Stomach (tissue), 19 donors: ENCODE results near the gene MEP1B. TPM values are rescaled to one million over a fixed set of nuclear protein-coding genes. Genes with fewer than 3 reads are reported as not detected.

Experiments
- DNase-seq, 2 donors: peaks; one replicate each; pipeline versions ENCODE4 v3.0.0 to v3.0.0-alpha.2; 2013 to 2019
- H3K27ac ChIP-seq, 5 donors: fragments of 200-600 bp in 4 of 5; sonication (generic) in 4 of 5; one replicate each; pipeline ENCODE4 v1.5.1; 2013 to 2019; ENCODE audit warnings: mild to moderate bottlenecking in 1 of 5, moderate library complexity in 1 of 5
- H3K27me3 ChIP-seq, 3 donors: fragments of 200-600 bp; sonication (generic); one replicate each; pipeline ENCODE4 v1.5.1; 2017 to 2019; ENCODE audit warnings: mixed run types in 1 of 3
- H3K36me3 ChIP-seq, 4 donors: fragments of 200-600 bp; sonication (generic); 1 replicate in 3 of 4; 2 replicates in 1 of 4; pipeline ENCODE4 v1.5.1; 2016 to 2019
- H3K4me1 ChIP-seq, 4 donors: fragments of 200-600 bp; sonication (generic); one replicate each; pipeline ENCODE4 v1.5.1; 2016 to 2019
- H3K4me3 ChIP-seq, 4 donors: fragments of 200-600 bp; sonication (generic) in 3 of 4; one replicate each; pipeline ENCODE4 v1.5.1; 2016 to 2019; ENCODE audit warnings: mild to moderate bottlenecking in 1 of 4
- H3K9me3 ChIP-seq, 4 donors: fragments of 200-600 bp; sonication (generic); one replicate each; pipeline ENCODE4 v1.5.1; 2016 to 2019
- EP300 ChIP-seq: sonication (generic); formaldehyde crosslinking; IDR thresholded peaks from one replicate; pipeline ENCODE4 v1.6.1; 2017; ENCODE audit warnings: antibody characterized with exemption
- POLR2A ChIP-seq, 4 donors: fragments of 450-650 bp; IDR thresholded peaks; one replicate each; pipeline ENCODE4 v1.6.1; 2016; ENCODE audit warnings: antibody characterized with exemption in 4 of 4, control low read depth in 2 of 4, mild to moderate bottlenecking in 1 of 4, moderate library complexity in 1 of 4
- POLR2AphosphoS5 ChIP-seq, 3 donors: sonication (generic); formaldehyde crosslinking; IDR thresholded peaks; one replicate each; pipeline ENCODE4 v1.6.1; 2016; ENCODE audit warnings: antibody characterized with exemption in 3 of 3
- WGBS, 5 donors: extraction: QIAGEN DNeasy Blood & Tissue Kit in 3 of 5; methylation state at CpG; one replicate each; pipeline versions ENCODE4 v1.1.5 to v1.1.7; 2013 to 2018; 5-methylcytosine and 5-hydroxymethylcytosine counted together
- intact Hi-C: fragments of 100-400 bp; cut with DNase I; formaldehyde crosslinking; loops from one replicate; pipeline ENCODE4 v1.15.1; 2023; ENCODE audit warnings: low total_unique reads
- long read RNA-seq, 10 donors: transcript quantifications; one replicate each; lab custom pipeline, GENCODE V29; 2026
- polyA plus RNA-seq, 3 donors: library from polyadenylated mRNA; stranded (reverse); fragments of 200-250 nt; gene quantifications; one replicate each; pipeline ENCODE4 v1.2.3, GENCODE V29; 2013
- total RNA-seq, 5 donors: library from RNA; depleted of rRNA; stranded (reverse); fragments of >200 nt; gene quantifications; one replicate each; pipeline versions ENCODE4 v1.1.0 to v1.2.3, GENCODE V29; 2014 to 2016
- TF ChIP-seq, protein P1 (sequence below), 7 experiments: fragments of 450-650 bp in 4 of 7; fragments of 200-600 bp in 3 of 7; sonication (generic) in 3 of 7; IDR thresholded peaks; one replicate each; pipeline ENCODE4 v1.5.1; 2016 to 2019; ENCODE audit warnings: antibody characterized with exemption in 7 of 7, control low read depth in 2 of 7, mild to moderate bottlenecking in 1 of 7
- donor health status: healthy with polysubstance abuse.
- donor health status: Bipolar disorder and iron deficiency.
- donor health status: healthy.

MEP1B gene
- total RNA-seq, result 1 to 10 TPM in 1 of 5 donors, not detected in 4; 1.1 TPM
- polyA plus RNA-seq, result not detected
- long read RNA-seq, donor 1, result 0 reads
- long read RNA-seq, donor 2, result 0 reads
- long read RNA-seq, donor 3, result 0 reads
- long read RNA-seq, donor 4, result 0 reads
- long read RNA-seq, donor 5, result 0 reads
- long read RNA-seq, donor 6, result 0 reads
- long read RNA-seq, donor 7, result 0 reads
- long read RNA-seq, donor 8, result 0 reads
- long read RNA-seq, donor 9, result 0 reads
- long read RNA-seq, donor 10, result 0 reads

- Histone ChIP-seq H3K4me3 (no peak within 1 kb of the TSS), H3K27me3 (no peaks in the 10 kb centered on the region), H3K27ac (no peak within 1 kb of the TSS), H3K9me3 (peaks cover 0 to 4% (median 1%) of the 10 kb centered on the region in 4 donors), H3K36me3 (no peaks in the 10 kb centered on the region), H3K4me1 (no peaks in the 10 kb centered on the region)
- TF ChIP-seq POLR2A (IDR thresholded peaks at IDR 0.05) (no peak), POLR2AphosphoS5 (IDR thresholded peaks at IDR 0.05) (no peak), EP300 (no peak)
- TF ChIP-seq, protein P1, sequence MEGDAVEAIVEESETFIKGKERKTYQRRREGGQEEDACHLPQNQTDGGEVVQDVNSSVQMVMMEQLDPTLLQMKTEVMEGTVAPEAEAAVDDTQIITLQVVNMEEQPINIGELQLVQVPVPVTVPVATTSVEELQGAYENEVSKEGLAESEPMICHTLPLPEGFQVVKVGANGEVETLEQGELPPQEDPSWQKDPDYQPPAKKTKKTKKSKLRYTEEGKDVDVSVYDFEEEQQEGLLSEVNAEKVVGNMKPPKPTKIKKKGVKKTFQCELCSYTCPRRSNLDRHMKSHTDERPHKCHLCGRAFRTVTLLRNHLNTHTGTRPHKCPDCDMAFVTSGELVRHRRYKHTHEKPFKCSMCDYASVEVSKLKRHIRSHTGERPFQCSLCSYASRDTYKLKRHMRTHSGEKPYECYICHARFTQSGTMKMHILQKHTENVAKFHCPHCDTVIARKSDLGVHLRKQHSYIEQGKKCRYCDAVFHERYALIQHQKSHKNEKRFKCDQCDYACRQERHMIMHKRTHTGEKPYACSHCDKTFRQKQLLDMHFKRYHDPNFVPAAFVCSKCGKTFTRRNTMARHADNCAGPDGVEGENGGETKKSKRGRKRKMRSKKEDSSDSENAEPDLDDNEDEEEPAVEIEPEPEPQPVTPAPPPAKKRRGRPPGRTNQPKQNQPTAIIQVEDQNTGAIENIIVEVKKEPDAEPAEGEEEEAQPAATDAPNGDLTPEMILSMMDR (IDR thresholded peaks at IDR 0.05), result no peak
- 52 to 73% (median 62%) methylated on average over 2 of the region's 2 CpGs for WGBS, 5 donors
- no peak for DNase-seq
- intact Hi-C loops, result no loop called here
Observed at GRCh38 chr18:32189790-32190189, at the start of gene MEP1B. TSS of gene MEP1B (plus strand) at chr18:32190039. CDS start at chr18:32190071, 32 bp downstream.

DNA sequence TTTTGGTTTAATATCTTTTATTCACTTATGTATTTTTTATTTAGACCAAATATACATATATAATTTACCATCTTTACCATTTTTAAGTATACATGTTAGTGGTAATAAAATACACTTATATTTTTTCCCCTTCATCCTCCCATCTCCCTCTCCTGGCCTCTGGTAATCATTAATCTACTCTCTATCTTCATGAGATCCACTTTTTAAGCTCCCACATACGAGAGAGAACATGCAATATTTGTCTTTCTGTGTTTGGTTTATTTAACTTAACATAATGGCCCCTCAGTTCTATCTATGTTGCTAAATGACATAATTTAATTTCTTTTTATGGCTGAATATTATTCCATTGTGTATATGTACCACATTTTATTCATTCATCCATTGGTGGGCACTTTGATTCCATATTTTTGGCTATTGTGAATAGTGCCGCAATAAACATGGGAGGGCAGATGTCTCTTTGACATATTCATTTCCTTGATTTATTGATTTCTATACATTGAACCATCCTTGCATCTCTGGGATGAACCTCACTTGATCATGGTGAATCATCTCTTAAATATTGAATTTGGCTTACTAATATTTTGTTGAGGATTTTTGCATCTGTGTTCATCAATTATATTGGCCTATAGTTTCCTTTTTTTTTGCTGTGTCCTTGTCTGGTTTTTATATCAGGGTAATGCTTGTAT is 41.5 kb upstream of the MEP1B start:
- TF ChIP-seq EP300 (no peak), POLR2AphosphoS5 (IDR thresholded peaks at IDR 0.05) (no peak), POLR2A (IDR thresholded peaks at IDR 0.05) (no peak)
- TF ChIP-seq, protein P1 (IDR thresholded peaks at IDR 0.05), result no peak
- Histone ChIP-seq H3K27ac (no peak overlapping the region), H3K4me3 (no peak overlapping the region), H3K9me3 (no peaks in the 10 kb centered on the region), H3K27me3 (no peaks in the 10 kb centered on the region), H3K4me1 (no peaks in the 10 kb centered on the region), H3K36me3 (no peaks in the 10 kb centered on the region)
- no peak for DNase-seq
- 37 to 63% (median 51%) methylated on average over 2 of the region's 2 CpGs for WGBS, 5 donors
- intact Hi-C loops, result no loop called here

DNA sequence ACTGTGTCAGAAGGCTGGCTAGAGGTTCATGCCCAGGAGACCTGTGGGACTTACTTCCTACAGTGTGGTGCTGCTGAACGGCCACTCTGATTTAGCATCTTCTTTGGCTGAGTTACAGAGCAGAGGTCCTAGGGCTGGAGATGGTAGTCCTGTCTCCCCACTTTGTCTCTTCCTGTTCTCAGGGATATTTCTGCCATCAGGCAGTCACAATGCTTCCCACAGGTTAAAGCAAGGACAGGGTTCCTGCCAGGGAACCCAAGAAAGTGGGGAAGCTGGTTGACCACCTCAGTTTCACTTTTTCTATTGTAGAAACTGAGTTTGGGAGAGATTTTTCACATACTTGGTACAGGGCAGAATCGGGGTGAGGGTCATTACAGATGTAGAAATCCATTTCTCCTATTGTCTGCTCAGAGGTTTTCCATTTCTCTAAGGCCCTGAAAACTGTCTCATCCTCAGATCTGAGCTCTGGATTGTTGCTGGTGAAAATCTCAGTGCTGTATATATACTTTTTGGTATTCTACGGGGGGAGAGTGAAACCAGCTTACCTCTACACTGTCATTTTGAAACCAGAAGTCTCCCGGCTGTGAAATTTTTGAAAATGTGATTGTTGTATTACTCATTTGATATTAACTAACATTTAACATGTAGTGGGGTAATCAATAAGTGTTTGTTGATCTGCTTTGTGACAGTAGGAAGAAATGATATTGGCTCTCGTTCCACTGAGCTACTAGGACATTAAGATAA is 37.0 kb upstream of the MEP1B start:
- H3K27me3 ChIP-seq, result no peaks in the 10 kb centered on the region
- intact Hi-C loops, result no loop called here
- no peaks in the 10 kb centered on the region for H3K36me3 ChIP-seq
- peaks cover 0 to 2% (median under 1%) of the 10 kb centered on the region in 4 donors for H3K4me1 ChIP-seq
- no peak overlapping the region for H3K4me3 ChIP-seq
- whole genome bisulfite sequencing, 5 donors, result 79 to 89% (median 80%) methylated on average over 5 of the region's 5 CpGs
- no peak overlapping the region for H3K27ac ChIP-seq
- no peak for DNase-seq
- no peak for TF ChIP-seq POLR2AphosphoS5 (IDR thresholded peaks at IDR 0.05)
- TF ChIP-seq, protein P1 (IDR thresholded peaks at IDR 0.05), result no peak
- no peak for TF ChIP-seq EP300
- TF ChIP-seq POLR2A (IDR thresholded peaks at IDR 0.05), result no peak
- no peaks in the 10 kb centered on the region for H3K9me3 ChIP-seq

GRCh38 chr18:32156855-32157254 is 33.0 kb upstream of the MEP1B start:
- intact Hi-C loops, result loop anchor here (5.0 kb wide), 1 partner anchor 390 kb away; no protein-coding TSS in a partner anchor

More at GRCh38 chr18:32156855-32157254, 33.0 kb upstream of the MEP1B start:
- H3K36me3 ChIP-seq, result no peaks in the 10 kb centered on the region
- H3K27me3 ChIP-seq, result no peaks in the 10 kb centered on the region
- H3K9me3 ChIP-seq, result no peaks in the 10 kb centered on the region
- H3K4me3 ChIP-seq, result no peak overlapping the region
- H3K27ac ChIP-seq, result no peak overlapping the region
- DNase-seq, result no peak
- TF ChIP-seq POLR2A (IDR thresholded peaks at IDR 0.05), result no peak
- TF ChIP-seq POLR2AphosphoS5 (IDR thresholded peaks at IDR 0.05), result no peak
- TF ChIP-seq, protein P1 (IDR thresholded peaks at IDR 0.05), result no peak
- TF ChIP-seq EP300, result no peak
- peaks cover 0 to 11% (median 7%) of the 10 kb centered on the region in 4 donors for H3K4me1 ChIP-seq
